GM19099 (cell line): ENCODE measurements around the gene TMEM92.

Experiments
- POLR2A ChIP-seq: IDR thresholded peaks from 3 replicates; pipeline ENCODE4 v1.6.1; 2011; ENCODE audit warnings: low read depth; ENCODE audit not compliant: insufficient read length; ENCODE audit errors: extremely low read depth

TMEM92 gene

GRCh38 chr17:50268026-50268425, 6.2 kb upstream of the TMEM92 start:
- TF ChIP-seq POLR2A: no peak

DNA sequence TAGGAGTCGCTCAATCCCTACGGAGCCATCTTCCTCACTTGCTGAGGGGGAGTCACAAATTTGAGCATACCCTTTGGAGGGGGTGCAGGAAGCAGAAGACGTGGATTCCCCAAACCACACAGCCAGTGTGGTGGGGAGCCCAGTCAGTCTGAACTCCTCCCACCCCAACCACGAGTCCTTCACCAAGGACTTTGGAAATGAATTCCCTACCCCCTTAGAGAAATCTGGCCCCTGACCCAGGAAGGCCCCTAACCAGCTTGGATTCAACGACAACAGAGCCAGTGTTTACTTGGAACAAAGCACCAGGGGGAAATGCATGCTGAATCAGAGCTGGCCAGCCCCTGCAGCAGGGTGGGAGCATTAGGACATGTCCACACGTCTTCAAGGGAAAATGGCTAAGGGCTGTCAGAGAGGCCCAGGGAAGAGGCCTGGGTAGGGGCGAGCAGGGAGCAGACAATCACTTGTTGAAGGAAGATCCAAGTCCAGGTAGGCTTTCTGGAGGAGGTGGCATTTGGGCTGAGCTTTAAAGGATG, 5.5 kb upstream of the TMEM92 start:
- TF ChIP-seq POLR2A: no peak

DNA sequence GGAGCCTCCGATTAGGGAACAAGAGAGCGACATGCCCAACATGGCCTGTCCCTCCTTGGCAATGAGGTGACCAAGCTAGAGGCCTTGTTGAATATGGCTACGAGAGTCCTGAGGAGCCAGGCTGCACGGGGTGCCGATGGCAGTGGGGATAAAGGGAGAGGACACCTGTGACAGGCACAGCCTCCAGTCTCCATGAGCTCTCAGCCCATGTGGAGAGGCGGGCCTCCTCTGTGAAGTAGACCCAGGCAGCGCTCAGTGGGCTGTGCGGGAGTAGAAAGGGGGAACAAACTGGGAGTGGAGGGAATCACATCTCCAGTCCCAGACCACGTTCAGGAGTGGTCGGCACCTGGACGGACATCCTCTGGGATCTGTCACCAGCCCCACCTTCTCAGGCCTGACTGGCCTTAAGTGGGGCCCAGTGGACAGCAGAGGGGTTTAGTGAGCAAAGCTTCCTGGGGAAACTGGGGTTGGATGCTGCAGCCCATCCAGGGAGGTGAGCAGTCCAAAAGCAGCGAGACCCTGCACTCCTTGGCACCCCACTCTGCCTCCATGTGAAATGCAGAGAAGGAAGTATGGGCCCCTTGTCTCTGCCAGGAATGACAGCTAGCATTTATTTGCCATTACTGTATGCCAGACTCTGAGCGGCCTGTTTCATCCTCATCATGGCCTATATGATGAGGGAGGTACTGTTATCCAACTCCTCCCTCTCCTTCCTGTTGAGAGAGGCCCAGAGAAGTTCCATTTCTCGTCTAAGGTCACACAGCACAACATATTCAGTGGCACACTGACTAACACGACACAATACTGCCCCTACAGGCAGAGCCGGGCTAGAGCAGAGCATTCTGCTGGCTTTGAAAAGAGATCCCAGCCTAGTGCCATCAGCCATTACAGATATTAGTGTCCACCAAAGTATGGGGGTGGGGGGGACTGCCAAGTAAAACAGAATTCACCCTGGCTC, 4.5 kb upstream of the TMEM92 start:
- TF ChIP-seq POLR2A: no peak

GRCh38 chr17:50270435-50271362, 3.6 kb upstream of the TMEM92 start:
- no peak for TF ChIP-seq POLR2A

DNA sequence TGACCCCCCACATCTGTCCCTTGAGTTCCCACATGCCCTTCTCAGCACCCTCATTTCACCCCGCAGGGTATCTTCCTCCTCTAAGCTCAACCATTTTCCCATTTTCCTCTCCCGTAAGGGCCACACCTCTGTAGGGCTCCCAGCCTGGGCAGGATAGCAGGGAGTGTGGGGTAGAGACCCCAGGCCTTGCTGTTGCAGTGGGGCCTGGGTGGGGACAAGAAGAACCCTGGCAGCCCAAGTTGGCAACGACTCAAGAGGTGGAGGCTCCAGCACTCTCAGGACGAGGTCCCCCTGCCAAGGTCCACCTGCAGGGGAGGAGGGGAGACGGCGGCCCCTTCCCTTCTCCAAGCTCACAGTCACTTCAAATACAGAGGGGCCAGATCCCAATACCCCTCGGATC, 2.0 kb upstream of the TMEM92 start:
- TF ChIP-seq POLR2A: no peak

DNA sequence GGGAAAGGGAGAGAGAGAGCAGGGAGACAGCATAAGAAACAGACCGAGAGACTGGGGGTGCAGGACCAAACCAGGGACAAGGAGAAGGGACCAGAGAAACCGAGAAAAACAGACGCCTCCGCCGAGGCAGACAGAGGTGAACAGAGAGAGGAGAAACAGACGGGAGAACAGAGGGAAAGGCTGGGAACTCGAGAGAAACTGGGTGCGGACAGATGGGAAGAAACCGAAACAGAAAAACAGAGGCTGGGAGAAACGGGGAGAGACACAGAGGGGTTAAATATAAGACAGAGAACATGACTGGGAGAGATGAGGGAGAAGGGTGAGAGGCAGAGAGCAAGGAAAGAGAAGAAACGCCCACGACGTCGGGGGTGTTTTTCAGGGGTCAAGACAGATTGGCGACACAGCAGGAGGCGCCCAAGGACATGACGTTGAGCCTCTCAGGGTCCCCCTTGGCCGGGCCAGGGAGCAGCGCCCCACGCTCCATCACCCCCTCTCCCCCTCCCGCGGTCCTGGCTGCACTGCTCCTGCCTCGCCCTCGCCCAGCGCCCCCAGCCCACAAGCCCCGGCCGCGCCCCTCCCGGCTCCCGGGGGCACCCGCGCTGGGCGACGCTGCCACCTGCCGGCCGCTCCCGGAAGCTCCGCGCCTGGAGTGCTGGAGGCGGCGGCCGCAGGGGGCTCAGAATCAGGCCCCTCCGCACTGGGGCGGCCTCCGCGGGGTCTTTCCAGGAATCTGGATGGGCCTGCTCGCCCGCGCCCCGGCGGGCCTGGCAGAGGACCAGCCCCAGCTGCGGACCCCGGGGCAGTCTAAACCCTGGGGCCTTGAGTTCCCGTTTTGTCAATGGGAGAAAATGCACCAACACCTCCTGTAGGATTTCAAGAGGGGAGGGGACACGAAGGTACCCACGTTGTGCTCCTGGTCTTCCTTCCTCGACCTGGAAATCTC, 1.3 kb upstream of the TMEM92 start:
- no peak for TF ChIP-seq POLR2A

DNA sequence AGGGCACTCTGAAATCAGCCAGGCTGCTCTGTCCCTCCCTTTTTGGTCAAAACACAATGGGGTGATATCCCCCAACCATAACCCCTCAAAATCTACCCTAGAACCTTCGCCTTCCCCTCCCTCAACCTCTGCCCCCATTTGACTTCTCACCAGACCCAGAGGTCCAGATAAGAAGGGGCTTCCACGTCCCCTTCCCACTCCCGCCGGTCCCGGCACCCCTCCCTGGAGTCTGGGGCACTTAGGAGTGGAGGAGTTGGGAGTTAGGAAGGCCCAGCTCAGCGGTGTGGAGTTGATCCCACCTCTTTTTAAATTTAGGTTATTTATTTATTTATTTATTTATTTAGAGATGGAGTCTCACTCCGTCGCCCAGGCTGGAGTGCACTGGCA, 619 bp upstream of the TMEM92 start:
- TF ChIP-seq POLR2A: no peak

DNA sequence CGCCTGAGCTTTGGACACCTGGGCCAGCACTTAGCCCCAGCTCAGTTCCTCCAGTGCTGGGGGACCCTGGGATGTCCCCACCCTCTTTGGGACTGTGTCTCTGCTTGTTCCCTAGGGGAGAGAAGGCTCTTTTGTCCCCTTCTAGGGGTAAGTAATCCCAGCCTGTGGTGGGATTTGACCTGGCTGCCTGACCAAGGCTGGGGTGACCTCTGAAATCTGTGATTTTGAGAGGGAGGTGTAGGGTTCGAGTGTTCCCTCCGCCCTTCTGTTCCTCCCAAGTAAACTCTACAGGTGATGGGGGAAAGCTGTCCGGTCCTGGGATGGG, 593 bp downstream of the TMEM92 start:
- TF ChIP-seq POLR2A: no peak

DNA sequence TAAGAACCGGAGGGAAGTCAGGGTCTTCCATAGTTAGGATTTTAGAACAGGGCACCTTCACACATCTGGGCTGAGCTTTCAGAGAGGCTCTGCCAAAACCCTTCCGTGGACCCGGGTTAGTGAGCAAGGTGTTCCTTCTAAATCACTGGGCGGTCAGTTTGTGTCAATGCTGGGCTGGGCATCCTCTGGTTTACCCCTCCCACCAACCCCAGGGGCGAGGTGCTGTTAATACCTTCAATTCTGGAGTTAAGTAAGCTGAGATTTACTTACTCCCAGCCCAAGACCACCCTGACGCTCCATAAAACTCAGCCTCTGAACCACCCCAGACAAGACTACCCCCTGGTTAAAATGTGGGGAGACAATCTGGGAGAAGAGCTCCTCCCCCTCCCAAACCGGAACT, 1.0 kb downstream of the TMEM92 start:
- TF ChIP-seq POLR2A: no peak

- TF ChIP-seq POLR2A: no peak
These were observed 2.5 kb downstream of the TMEM92 start for GRCh38 chr17:50276588-50277356.

- no peak for TF ChIP-seq POLR2A
These were observed 3.1 kb downstream of the TMEM92 start for GRCh38 chr17:50277357-50277754.

DNA sequence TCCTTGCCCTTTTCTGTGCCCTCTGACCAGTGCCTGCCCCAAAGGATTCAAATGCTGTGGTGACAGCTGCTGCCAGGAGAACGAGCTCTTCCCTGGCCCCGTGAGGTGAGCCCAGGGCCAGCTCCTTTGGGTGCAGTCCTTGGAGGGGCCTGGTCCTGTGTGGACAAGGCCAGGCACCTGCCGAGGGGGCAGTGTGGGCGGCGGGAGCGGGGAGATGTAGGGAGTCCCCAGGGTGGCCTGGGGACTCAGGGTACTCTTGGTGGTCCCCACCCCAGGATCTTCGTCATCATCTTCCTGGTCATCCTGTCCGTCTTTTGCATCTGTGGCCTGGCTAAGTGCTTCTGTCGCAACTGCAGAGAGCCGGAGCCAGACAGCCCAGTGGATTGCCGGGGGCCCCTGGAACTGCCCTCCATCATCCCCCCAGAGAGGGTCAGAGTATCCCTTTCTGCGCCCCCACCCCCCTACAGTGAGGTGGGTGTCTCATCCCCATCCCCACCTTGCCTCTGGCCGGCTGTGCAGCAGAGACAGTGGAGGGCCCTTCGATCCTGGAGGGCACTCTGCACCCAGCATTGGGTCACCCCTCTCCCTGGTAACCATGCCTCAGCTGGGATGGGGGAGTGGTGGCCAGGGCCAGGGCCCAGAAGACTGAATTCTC, 4.4 kb downstream of the TMEM92 start:
- TF ChIP-seq POLR2A: no peak

- no peak for TF ChIP-seq POLR2A
These were observed 4.9 kb downstream of the TMEM92 start for GRCh38 chr17:50279181-50279526.
